Endothelial cell of umbilical vein (primary cell): ENCODE results near the gene SKIC3. TPM values are rescaled to one million over a fixed set of nuclear protein-coding genes. Genes with fewer than 3 reads are reported as not detected.

Experiments used
- BruUV-seq: library from RNA; stranded (reverse); fragments of 400-500 nt; replicated peaks from 2 replicates; lab custom pipeline; 2021; lab: Mats Ljungman, UMichigan
- CTCF ChIA-PET: fragments of 300-600, 350-600 bp; sonication (Branson Sonifier 250); formaldehyde crosslinking; loops from one replicate; lab custom pipeline; 2021; ENCODE audit warnings: antibody characterized with exemption, inconsistent platforms; lab: Charles Lee
- POLR2A ChIA-PET: fragments of 300-600, 350-600 bp; sonication (Branson Sonifier 250); formaldehyde crosslinking; loops from one replicate; lab custom pipeline; 2021; ENCODE audit warnings: antibody characterized with exemption, inconsistent platforms; lab: Charles Lee
- DNase-seq: peaks from one replicate; pipeline ENCODE4 v3.0.0-alpha.2; 2011; ENCODE audit warnings: low read depth, low spot score
- FAIRE-seq: peaks from 2 replicates; lab custom pipeline; 2011; peaks lifted over from hg19 to GRCh38; lab: Jason Lieb, UNC
- H2AFZ ChIP-seq: 2 replicates; pipeline ENCODE4 v1.6.0; 2012; ENCODE audit warnings: low read depth, low read length, control low read depth, inconsistent platforms
- H3K27ac ChIP-seq: 2 replicates; pipeline ENCODE4 v1.5.1; 2011; ENCODE audit warnings: low read depth, mild to moderate bottlenecking, control low read depth, low read length, moderate library complexity; ENCODE audit not compliant: insufficient read depth
- H3K27me3 ChIP-seq, 2 experiments: 2 replicates each; pipeline versions ENCODE4 v1.6.0 to v1.6.1; 2011; ENCODE audit warnings: low read length in 2 of 2, mixed read lengths in 1 of 2; ENCODE audit not compliant: control insufficient read depth in 2 of 2, insufficient read depth in 2 of 2
- H3K36me3 ChIP-seq, 2 experiments: 2 replicates in 1 of 2; 3 replicates in 1 of 2; pipeline ENCODE4 v1.5.1; 2011; ENCODE audit warnings: low read length in 2 of 2, mild to moderate bottlenecking in 1 of 2, moderate library complexity in 1 of 2; ENCODE audit not compliant: control insufficient read depth in 2 of 2, insufficient read depth in 2 of 2; ENCODE audit errors: extremely low read depth in 1 of 2
- H3K4me1 ChIP-seq: 3 replicates; pipeline ENCODE4 v1.5.1; 2011; ENCODE audit warnings: mild to moderate bottlenecking, low read length; ENCODE audit not compliant: control insufficient read depth, insufficient read depth; ENCODE audit errors: extremely low read depth
- H3K4me2 ChIP-seq: 2 replicates; pipeline ENCODE4 v1.6.1; 2011; ENCODE audit warnings: low read length, control low read depth, mixed read lengths; ENCODE audit not compliant: insufficient read depth
- H3K4me3 ChIP-seq, 3 experiments: fragments of 200-600 bp in 1 of 3; sonication (generic), shearing (Covaris generic) in 1 of 3; replicated peaks in 1 of 3; 2 replicates each; pipeline ENCODE4 v1.5.1; 2011 to 2016; ENCODE audit warnings: control low read depth in 3 of 3, low read length in 3 of 3, mild to moderate bottlenecking in 2 of 3, inconsistent platforms in 1 of 3, low read depth in 1 of 3, moderate library complexity in 1 of 3; ENCODE audit not compliant: insufficient read depth in 1 of 3
- H3K79me2 ChIP-seq: 2 replicates; pipeline ENCODE4 v1.6.0; 2012; ENCODE audit warnings: low read length, inconsistent platforms; ENCODE audit not compliant: control insufficient read depth, insufficient read depth
- H3K9ac ChIP-seq: replicated peaks from 2 replicates; pipeline ENCODE3; 2011; ENCODE audit warnings: low read length, control low read depth; ENCODE audit not compliant: insufficient read depth; ENCODE audit errors: extremely low read depth
- H3K9me1 ChIP-seq: replicated peaks from 3 replicates; pipeline ENCODE4 v1.6.0; 2011; ENCODE audit warnings: mild to moderate bottlenecking, low read length; ENCODE audit not compliant: control insufficient read depth, insufficient read depth; ENCODE audit errors: extremely low read depth
- H3K9me3 ChIP-seq: replicated peaks from 2 replicates; pipeline ENCODE4 v1.5.1; 2012; ENCODE audit warnings: low read length, inconsistent platforms; ENCODE audit not compliant: control insufficient read depth, insufficient read depth
- H4K20me1 ChIP-seq: replicated peaks from 2 replicates; pipeline ENCODE3; 2011; ENCODE audit warnings: mild to moderate bottlenecking, low read length; ENCODE audit not compliant: control insufficient read depth, insufficient read depth; ENCODE audit errors: extremely low read depth
- EZH2 ChIP-seq: IDR thresholded peaks from 2 replicates; pipeline ENCODE4 v1.6.1; 2012; ENCODE audit warnings: borderline replicate concordance, low read depth, mild to moderate bottlenecking, moderate library complexity, low read length, inconsistent platforms; ENCODE audit not compliant: severe bottlenecking
- FOS ChIP-seq: IDR thresholded peaks from 2 replicates; pipeline ENCODE4 v1.6.1; 2011; ENCODE audit warnings: mild to moderate bottlenecking, low read length, moderate library complexity, borderline replicate concordance; ENCODE audit not compliant: insufficient read depth
- GATA2 ChIP-seq: IDR thresholded peaks from 2 replicates; pipeline ENCODE4 v1.7.0; 2011; ENCODE audit warnings: low read depth, mild to moderate bottlenecking, moderate library complexity, mixed read lengths, low read length; ENCODE audit not compliant: insufficient read length, insufficient read depth
- JUN ChIP-seq: IDR thresholded peaks from 2 replicates; pipeline ENCODE4 v1.6.1; 2011; ENCODE audit warnings: borderline replicate concordance, low read depth; ENCODE audit not compliant: insufficient read length, insufficient read depth
- MAX ChIP-seq: IDR thresholded peaks from 2 replicates; pipeline ENCODE4 v1.6.1; 2011; ENCODE audit not compliant: insufficient read depth, insufficient read length
- MYC ChIP-seq: IDR thresholded peaks from one replicate; pipeline ENCODE4 v1.6.1; 2011; ENCODE audit warnings: mild to moderate bottlenecking, low read depth, low read length
- POLR2A ChIP-seq: IDR thresholded peaks from 2 replicates; pipeline ENCODE4 v1.6.1; 2012; ENCODE audit warnings: low read depth, mild to moderate bottlenecking, control low read depth, low read length
- POLR2AphosphoS5 ChIP-seq: IDR thresholded peaks from 2 replicates; pipeline ENCODE4 v1.6.1; 2012; ENCODE audit warnings: low read depth, mild to moderate bottlenecking, control low read depth, low read length, moderate library complexity; ENCODE audit not compliant: insufficient read depth
- dilution Hi-C: fragments of 300-500 bp; cut with MboI; formaldehyde crosslinking; loops from one replicate; pipeline ENCODE4 v1.15.0; 2019; ENCODE audit warnings: low sequenced_read_pairs; ENCODE audit not compliant: extremely low pct_ligation_motif_present
- intact Hi-C: fragments of 100-400 bp; cut with micrococcal nuclease; formaldehyde crosslinking; loops from one replicate; pipeline ENCODE4 v1.10.0; 2022
- polyA plus RNA-seq, 4 experiments: library from polyadenylated mRNA; depleted of rRNA in 3 of 4; stranded (reverse) in 3 of 4; unstranded in 1 of 4; fragments of >200 nt; gene quantifications; 2 replicates each; pipeline versions ENCODE4 v1.2.1 to v1.2.3, GENCODE V29; 2011 to 2012; ENCODE audit warnings: missing spikeins in 1 of 4
- total RNA-seq: library from RNA; stranded (reverse); gene quantifications from 2 replicates; pipeline ENCODE4 v1.2.3, GENCODE V29; 2021
- TF ChIP-seq, protein P1 (sequence below), 2 donors: IDR thresholded peaks; 1 replicate in 1 of 2; 2 replicates in 1 of 2; pipeline ENCODE4 v1.5.1; 2011; ENCODE audit warnings: low read length in 2 of 2, mild to moderate bottlenecking in 2 of 2, moderate library complexity in 2 of 2, control low read depth in 1 of 2, inconsistent platforms in 1 of 2, low read depth in 1 of 2; ENCODE audit not compliant: insufficient read depth in 1 of 2; ENCODE audit errors: extremely low read depth in 1 of 2

SKIC3 gene
- total and polyA plus RNA-seq, 2 donors (not counting 3 experiments of a cell fraction or from before 2014, with no cell fraction given) = 18.8 to 100 TPM

DNA sequence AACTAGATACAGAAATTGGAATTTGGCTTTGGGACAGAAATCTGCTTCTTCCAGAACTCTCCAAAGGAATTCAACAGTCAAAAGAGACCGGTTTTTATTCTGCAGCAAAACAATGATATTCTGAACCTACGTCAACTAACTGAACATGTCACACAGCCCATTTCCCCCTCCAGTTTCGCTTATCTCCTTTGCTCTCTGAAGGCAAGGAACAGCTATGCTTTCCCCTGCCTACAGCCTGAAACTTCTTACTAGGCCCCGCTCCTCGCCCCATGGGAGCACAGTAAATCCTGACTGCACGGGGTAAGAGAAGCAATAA lies 488 bp downstream of the SKIC3 start:
- H3K4me3 ChIP-seq = peak overlapping the region; percentile 57 to 90 (median 86)
- no peaks in the 10 kb centered on the region for H3K27me3 ChIP-seq
- H3K4me1 ChIP-seq = peaks cover 15% of the 10 kb centered on the region
- peak overlapping the region; percentile 31 for H3K27ac ChIP-seq
- intact Hi-C loops = loop anchor here (2.0 kb wide), 1 partner anchor 293 kb away; no protein-coding TSS in a partner anchor
- H3K4me2 ChIP-seq = peak overlapping the region; percentile 93
- no peaks in the 10 kb centered on the region for H3K9me3 ChIP-seq
- H3K9ac ChIP-seq = peak overlapping the region; percentile 69
- H4K20me1 ChIP-seq = no peaks in the 10 kb centered on the region
- H3K79me2 ChIP-seq = peaks cover 49% of the 10 kb centered on the region
- H2AFZ ChIP-seq = peak overlapping the region; percentile 44
- no peak for TF ChIP-seq FOS
- no peak for TF ChIP-seq GATA2
- ChIA-PET CTCF (interaction anchor here (0.6 to 1.0 kb wide), 5 partner anchors 10 to 92 kb away, joined by 3 to 5 read pairs (median 4); partner anchors contain the start of gene RFESD), POLR2A (no interaction called here)
- TSS peak; percentile 70 for BruUV-seq
- H3K36me3 ChIP-seq = peaks cover 0 to 3% of the 10 kb centered on the region in 2 experiments
- H3K9me1 ChIP-seq = no peaks in the 10 kb centered on the region
- dilution Hi-C loops = no loop called here
- FAIRE-seq (peak; percentile 21), DNase-seq (no peak)

DNA sequence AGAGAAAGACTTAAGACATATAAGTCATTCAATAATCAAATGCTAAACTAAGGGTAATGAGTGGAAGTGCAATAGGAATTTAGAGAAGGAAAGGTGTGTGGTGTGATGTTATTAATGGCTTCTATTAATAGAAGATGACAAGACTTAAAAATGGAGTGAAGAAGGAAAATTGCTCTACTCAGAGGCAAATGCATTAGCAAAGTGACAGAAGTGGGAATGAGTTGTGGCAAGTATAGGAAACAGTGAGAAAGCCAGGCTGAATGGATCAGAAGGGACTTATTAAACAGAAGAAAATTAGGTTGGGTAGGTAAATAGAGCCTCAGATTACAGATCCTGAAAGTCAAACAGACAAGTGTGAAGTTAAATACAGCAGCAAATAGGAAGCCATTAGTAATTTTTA lies 5.7 kb downstream of the SKIC3 start:
- Histone ChIP-seq H2AFZ (no peak overlapping the region), H3K27me3 (no peaks in the 10 kb centered on the region), H3K9me1 (no peaks in the 10 kb centered on the region), H3K9ac (no peak overlapping the region), H3K27ac (no peak overlapping the region), H3K36me3 (peaks cover 10 to 14% of the 10 kb centered on the region in 2 experiments), H3K9me3 (no peaks in the 10 kb centered on the region), H3K4me2 (no peak overlapping the region), H3K4me1 (peaks cover 5% of the 10 kb centered on the region), H3K4me3 (no peak overlapping the region), H3K79me2 (peaks cover 39% of the 10 kb centered on the region), H4K20me1 (no peaks in the 10 kb centered on the region)
- ChIA-PET POLR2A (no interaction called here), CTCF (no interaction called here)
- dilution Hi-C loops (no loop called here), intact Hi-C loops (no loop called here)
- no peak for TF ChIP-seq POLR2A
- TF ChIP-seq, protein P1, sequence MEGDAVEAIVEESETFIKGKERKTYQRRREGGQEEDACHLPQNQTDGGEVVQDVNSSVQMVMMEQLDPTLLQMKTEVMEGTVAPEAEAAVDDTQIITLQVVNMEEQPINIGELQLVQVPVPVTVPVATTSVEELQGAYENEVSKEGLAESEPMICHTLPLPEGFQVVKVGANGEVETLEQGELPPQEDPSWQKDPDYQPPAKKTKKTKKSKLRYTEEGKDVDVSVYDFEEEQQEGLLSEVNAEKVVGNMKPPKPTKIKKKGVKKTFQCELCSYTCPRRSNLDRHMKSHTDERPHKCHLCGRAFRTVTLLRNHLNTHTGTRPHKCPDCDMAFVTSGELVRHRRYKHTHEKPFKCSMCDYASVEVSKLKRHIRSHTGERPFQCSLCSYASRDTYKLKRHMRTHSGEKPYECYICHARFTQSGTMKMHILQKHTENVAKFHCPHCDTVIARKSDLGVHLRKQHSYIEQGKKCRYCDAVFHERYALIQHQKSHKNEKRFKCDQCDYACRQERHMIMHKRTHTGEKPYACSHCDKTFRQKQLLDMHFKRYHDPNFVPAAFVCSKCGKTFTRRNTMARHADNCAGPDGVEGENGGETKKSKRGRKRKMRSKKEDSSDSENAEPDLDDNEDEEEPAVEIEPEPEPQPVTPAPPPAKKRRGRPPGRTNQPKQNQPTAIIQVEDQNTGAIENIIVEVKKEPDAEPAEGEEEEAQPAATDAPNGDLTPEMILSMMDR (IDR thresholded peaks at IDR 0.05; ENCODE audit: extremely low read depth in 1 of 2, insufficient read depth in 1 of 2, low read depth in 1 of 2, low read length in 2 of 2) = no peak
- no peak for TF ChIP-seq EZH2
- TF ChIP-seq GATA2 = no peak
- no peak for TF ChIP-seq MAX
- TF ChIP-seq JUN = no peak
- TF ChIP-seq POLR2AphosphoS5 = no peak
- no peak for TF ChIP-seq MYC
- TF ChIP-seq FOS = no peak
- FAIRE-seq (no peak), DNase-seq (no peak)
- BruUV-seq = no TSS peak
